ENCODE data around the gene FHL1.

FHL1 gene

GRCh38 chrX:136227074-136227473, 79.7 kb downstream of the FHL1 start:
- Histone ChIP-seq H4K91ac (ENCODE audit: low read depth, low read length, poor library complexity) (no peak overlapping the region), H3K9ac (ENCODE audit: low read depth, low read length, poor library complexity) (no peak overlapping the region), H3K27me3 (ENCODE audit: control insufficient read depth in 3 of 3, insufficient read depth in 3 of 3, low read depth in 1 of 3, low read length in 3 of 3) (no peaks in the 10 kb centered on the region), H3K79me1 (ENCODE audit: low read depth, low read length) (no peaks in the 10 kb centered on the region), H3K4me3 (ENCODE audit: low read length in 2 of 2) (no peak overlapping the region), H3K9me3 (replicated peaks in 1 of 2; ENCODE audit: control insufficient read depth in 2 of 2, insufficient read depth in 1 of 2, low read depth in 1 of 2, low read length in 2 of 2) (no peaks in the 10 kb centered on the region), H2BK12ac (ENCODE audit: low read length) (no peak overlapping the region), H3K4ac (ENCODE audit: low read length) (no peak overlapping the region), H4K8ac (ENCODE audit: low read depth, low read length) (no peak overlapping the region), H2AK5ac (ENCODE audit: low read depth, low read length) (no peak overlapping the region), H2AFZ (ENCODE audit: low read length) (no peak overlapping the region), H3K4me1 (ENCODE audit: control insufficient read depth in 2 of 2, insufficient read depth in 1 of 2, low read depth in 1 of 2, low read length in 2 of 2) (no peaks in the 10 kb centered on the region), H3K18ac (ENCODE audit: low read length) (no peak overlapping the region), H3K23ac (ENCODE audit: low read depth, low read length, poor library complexity) (no peak overlapping the region), H3K36me3 (replicated peaks in 1 of 2; ENCODE audit: control insufficient read depth in 2 of 2, insufficient read depth in 2 of 2, low read length in 2 of 2) (peaks cover 11 to 64% of the 10 kb centered on the region in 2 donors), H2BK120ac (ENCODE audit: low read depth, low read length) (no peak overlapping the region), H3K4me2 (ENCODE audit: insufficient read depth, low read length, poor library complexity, severe bottlenecking) (no peak overlapping the region), H2BK5ac (ENCODE audit: low read length) (no peak overlapping the region), H3K27ac (replicated peaks; ENCODE audit: low read length) (no peak overlapping the region), H2BK15ac (ENCODE audit: low read length) (no peak overlapping the region), H3K14ac (ENCODE audit: low read length) (no peak overlapping the region)
- no peak for DNase-seq (ENCODE audit: low spot score)

- Histone ChIP-seq H2BK120ac (ENCODE audit: low read depth, low read length) (no peak overlapping the region), H3K4ac (ENCODE audit: low read length) (no peak overlapping the region), H3K14ac (ENCODE audit: low read length) (no peak overlapping the region), H4K91ac (ENCODE audit: low read depth, low read length, poor library complexity) (no peak overlapping the region), H4K8ac (ENCODE audit: low read depth, low read length) (no peak overlapping the region), H2AK5ac (ENCODE audit: low read depth, low read length) (no peak overlapping the region), H3K79me1 (ENCODE audit: low read depth, low read length) (no peaks in the 10 kb centered on the region), H2BK12ac (ENCODE audit: low read length) (no peak overlapping the region), H2AFZ (ENCODE audit: low read length) (no peak overlapping the region), H3K4me1 (ENCODE audit: control insufficient read depth in 2 of 2, insufficient read depth in 1 of 2, low read depth in 1 of 2, low read length in 2 of 2) (no peaks in the 10 kb centered on the region), H3K27ac (replicated peaks; ENCODE audit: low read length) (no peak overlapping the region), H3K27me3 (ENCODE audit: control insufficient read depth in 3 of 3, insufficient read depth in 3 of 3, low read depth in 1 of 3, low read length in 3 of 3) (no peaks in the 10 kb centered on the region), H2BK15ac (ENCODE audit: low read length) (no peak overlapping the region), H3K36me3 (replicated peaks in 1 of 2; ENCODE audit: control insufficient read depth in 2 of 2, insufficient read depth in 2 of 2, low read length in 2 of 2) (peaks cover 9 to 58% of the 10 kb centered on the region in 2 donors), H3K9ac (ENCODE audit: low read depth, low read length, poor library complexity) (no peak overlapping the region), H3K18ac (ENCODE audit: low read length) (no peak overlapping the region), H3K9me3 (replicated peaks in 1 of 2; ENCODE audit: control insufficient read depth in 2 of 2, insufficient read depth in 1 of 2, low read depth in 1 of 2, low read length in 2 of 2) (no peaks in the 10 kb centered on the region), H3K4me2 (ENCODE audit: insufficient read depth, low read length, poor library complexity, severe bottlenecking) (no peak overlapping the region), H2BK5ac (ENCODE audit: low read length) (no peak overlapping the region), H3K4me3 (ENCODE audit: low read length in 2 of 2) (no peak overlapping the region), H3K23ac (ENCODE audit: low read depth, low read length, poor library complexity) (no peak overlapping the region)
- WGBS, 2 donors (ENCODE audit: extremely low coverage in 2 of 2, insufficient read length in 2 of 2, insufficient replicate concordance in 1 of 2): no CpG with 5 or more reads among the region's 8 CpGs
- DNase-seq (ENCODE audit: low spot score): no peak
Measured at GRCh38 chrX:136227948-136228838, 80.9 kb downstream of the FHL1 start.

- WGBS, 2 donors (ENCODE audit: extremely low coverage in 2 of 2, insufficient read length in 2 of 2, insufficient replicate concordance in 1 of 2): no CpG with 5 or more reads among the region's 3 CpGs
- Histone ChIP-seq H3K4me1 (ENCODE audit: control insufficient read depth in 2 of 2, insufficient read depth in 1 of 2, low read depth in 1 of 2, low read length in 2 of 2) (no peaks in the 10 kb centered on the region), H3K23ac (ENCODE audit: low read depth, low read length, poor library complexity) (no peak overlapping the region), H3K4me2 (ENCODE audit: insufficient read depth, low read length, poor library complexity, severe bottlenecking) (no peak overlapping the region), H4K91ac (ENCODE audit: low read depth, low read length, poor library complexity) (no peak overlapping the region), H3K14ac (ENCODE audit: low read length) (no peak overlapping the region), H2BK12ac (ENCODE audit: low read length) (no peak overlapping the region), H2AFZ (ENCODE audit: low read length) (no peak overlapping the region), H3K79me1 (ENCODE audit: low read depth, low read length) (no peaks in the 10 kb centered on the region), H3K4ac (ENCODE audit: low read length) (no peak overlapping the region), H2BK5ac (ENCODE audit: low read length) (no peak overlapping the region), H2AK5ac (ENCODE audit: low read depth, low read length) (no peak overlapping the region), H4K8ac (ENCODE audit: low read depth, low read length) (no peak overlapping the region), H3K4me3 (ENCODE audit: low read length in 2 of 2) (no peak overlapping the region), H3K9me3 (replicated peaks in 1 of 2; ENCODE audit: control insufficient read depth in 2 of 2, insufficient read depth in 1 of 2, low read depth in 1 of 2, low read length in 2 of 2) (no peaks in the 10 kb centered on the region), H3K36me3 (replicated peaks in 1 of 2; ENCODE audit: control insufficient read depth in 2 of 2, insufficient read depth in 2 of 2, low read length in 2 of 2) (peaks cover 9 to 53% of the 10 kb centered on the region in 2 donors), H2BK120ac (ENCODE audit: low read depth, low read length) (no peak overlapping the region), H3K18ac (ENCODE audit: low read length) (no peak overlapping the region), H3K27me3 (ENCODE audit: control insufficient read depth in 3 of 3, insufficient read depth in 3 of 3, low read depth in 1 of 3, low read length in 3 of 3) (no peaks in the 10 kb centered on the region), H3K9ac (ENCODE audit: low read depth, low read length, poor library complexity) (no peak overlapping the region), H2BK15ac (ENCODE audit: low read length) (no peak overlapping the region), H3K27ac (replicated peaks; ENCODE audit: low read length) (no peak overlapping the region)
- DNase-seq (ENCODE audit: low spot score): no peak
Measured at GRCh38 chrX:136228839-136229207, 81.5 kb downstream of the FHL1 start.

GRCh38 chrX:136237074-136237473, 89.7 kb downstream of the FHL1 start:
- Histone ChIP-seq H4K91ac (ENCODE audit: low read depth, low read length, poor library complexity) (no peak overlapping the region), H3K23ac (ENCODE audit: low read depth, low read length, poor library complexity) (no peak overlapping the region), H3K18ac (ENCODE audit: low read length) (no peak overlapping the region), H2BK120ac (ENCODE audit: low read depth, low read length) (no peak overlapping the region), H3K14ac (ENCODE audit: low read length) (no peak overlapping the region), H3K4me3 (ENCODE audit: low read length in 2 of 2) (no peak overlapping the region), H4K8ac (ENCODE audit: low read depth, low read length) (no peak overlapping the region), H3K4ac (ENCODE audit: low read length) (no peak overlapping the region), H2BK12ac (ENCODE audit: low read length) (no peak overlapping the region), H3K36me3 (replicated peaks in 1 of 2; ENCODE audit: control insufficient read depth in 2 of 2, insufficient read depth in 2 of 2, low read length in 2 of 2) (peaks cover under 1 to 22% of the 10 kb centered on the region in 2 donors), H2BK5ac (ENCODE audit: low read length) (no peak overlapping the region), H3K4me2 (ENCODE audit: insufficient read depth, low read length, poor library complexity, severe bottlenecking) (no peak overlapping the region), H3K27ac (replicated peaks; ENCODE audit: low read length) (no peak overlapping the region), H3K4me1 (ENCODE audit: control insufficient read depth in 2 of 2, insufficient read depth in 1 of 2, low read depth in 1 of 2, low read length in 2 of 2) (no peaks in the 10 kb centered on the region), H3K9me3 (replicated peaks in 1 of 2; ENCODE audit: control insufficient read depth in 2 of 2, insufficient read depth in 1 of 2, low read depth in 1 of 2, low read length in 2 of 2) (no peaks in the 10 kb centered on the region), H3K9ac (ENCODE audit: low read depth, low read length, poor library complexity) (no peak overlapping the region), H3K27me3 (ENCODE audit: control insufficient read depth in 3 of 3, insufficient read depth in 3 of 3, low read depth in 1 of 3, low read length in 3 of 3) (no peaks in the 10 kb centered on the region), H3K79me1 (ENCODE audit: low read depth, low read length) (no peaks in the 10 kb centered on the region), H2AFZ (ENCODE audit: low read length) (no peak overlapping the region), H2AK5ac (ENCODE audit: low read depth, low read length) (no peak overlapping the region), H2BK15ac (ENCODE audit: low read length) (no peak overlapping the region)
- no peak for DNase-seq (ENCODE audit: low spot score)
- no CpG with 5 or more reads among the region's 3 CpGs for WGBS, 2 donors (ENCODE audit: extremely low coverage in 2 of 2, insufficient read length in 2 of 2, insufficient replicate concordance in 1 of 2)
